ENCODE results near the gene IGF1R. TPM values are rescaled to one million over a fixed set of nuclear protein-coding genes. Genes with fewer than 3 reads are reported as not detected.

IGF1R gene
- total RNA-seq, 6 donors from 2014 or later, result 31.0 to 142 (median 63.8) TPM

DNA sequence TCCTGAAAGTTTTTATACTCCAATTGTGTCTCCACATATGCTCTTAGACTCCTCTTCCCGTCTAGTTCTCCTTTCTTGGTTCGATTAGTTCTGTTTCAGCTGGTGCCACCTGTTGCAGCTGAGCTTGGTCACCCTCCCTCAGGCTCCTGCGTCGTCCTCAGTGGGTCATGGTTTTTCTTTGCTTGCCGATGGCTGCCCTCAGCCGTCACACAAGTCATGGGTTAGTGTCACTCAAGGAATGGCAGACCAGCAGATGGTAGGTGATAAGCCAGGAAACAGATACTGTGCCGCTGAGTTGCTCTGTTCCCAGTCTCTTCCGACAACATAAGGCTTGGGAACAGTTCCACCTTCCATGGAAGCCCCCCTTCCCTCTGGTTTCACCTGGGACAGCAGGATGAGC lies 109.9 kb downstream of the IGF1R start:
- DNase-seq (no peak), ATAC-seq (ENCODE audit: low FRiP score in 2 of 2) (no peak)
- H3K4me3 ChIP-seq, result no peak overlapping the region
- no peaks in the 10 kb centered on the region for H3K27me3 ChIP-seq
- H3K9me3 ChIP-seq, result no peaks in the 10 kb centered on the region
- peaks cover 18 to 36% (median 26%) of the 10 kb centered on the region in 4 donors for H3K4me1 ChIP-seq
- TF ChIP-seq POLR2A (IDR thresholded peaks at IDR 0.05) (no peak), EP300 (IDR thresholded peaks at IDR 0.05) (no peak), POLR2AphosphoS5 (IDR thresholded peaks at IDR 0.05) (no peak)
- TF ChIP-seq, protein P1, sequence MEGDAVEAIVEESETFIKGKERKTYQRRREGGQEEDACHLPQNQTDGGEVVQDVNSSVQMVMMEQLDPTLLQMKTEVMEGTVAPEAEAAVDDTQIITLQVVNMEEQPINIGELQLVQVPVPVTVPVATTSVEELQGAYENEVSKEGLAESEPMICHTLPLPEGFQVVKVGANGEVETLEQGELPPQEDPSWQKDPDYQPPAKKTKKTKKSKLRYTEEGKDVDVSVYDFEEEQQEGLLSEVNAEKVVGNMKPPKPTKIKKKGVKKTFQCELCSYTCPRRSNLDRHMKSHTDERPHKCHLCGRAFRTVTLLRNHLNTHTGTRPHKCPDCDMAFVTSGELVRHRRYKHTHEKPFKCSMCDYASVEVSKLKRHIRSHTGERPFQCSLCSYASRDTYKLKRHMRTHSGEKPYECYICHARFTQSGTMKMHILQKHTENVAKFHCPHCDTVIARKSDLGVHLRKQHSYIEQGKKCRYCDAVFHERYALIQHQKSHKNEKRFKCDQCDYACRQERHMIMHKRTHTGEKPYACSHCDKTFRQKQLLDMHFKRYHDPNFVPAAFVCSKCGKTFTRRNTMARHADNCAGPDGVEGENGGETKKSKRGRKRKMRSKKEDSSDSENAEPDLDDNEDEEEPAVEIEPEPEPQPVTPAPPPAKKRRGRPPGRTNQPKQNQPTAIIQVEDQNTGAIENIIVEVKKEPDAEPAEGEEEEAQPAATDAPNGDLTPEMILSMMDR (IDR thresholded peaks at IDR 0.05), result no peak
- no peaks in the 10 kb centered on the region for H3K36me3 ChIP-seq
- WGBS, 2 donors, result 49 to 62% methylated on average over 8 of the region's 8 CpGs
- no peak overlapping the region for H3K27ac ChIP-seq

GRCh38 chr15:98759277-98759676 lies 110.9 kb downstream of the IGF1R start:
- DNase-seq (no peak), ATAC-seq (ENCODE audit: low FRiP score in 2 of 2) (no peak)
- no peak overlapping the region for H3K4me3 ChIP-seq
- no peaks in the 10 kb centered on the region for H3K9me3 ChIP-seq
- H3K27ac ChIP-seq, result no peak overlapping the region
- peaks cover 14 to 36% (median 25%) of the 10 kb centered on the region in 4 donors for H3K4me1 ChIP-seq
- TF ChIP-seq, protein P1 (IDR thresholded peaks at IDR 0.05), result no peak
- TF ChIP-seq POLR2AphosphoS5 (IDR thresholded peaks at IDR 0.05) (no peak), POLR2A (IDR thresholded peaks at IDR 0.05) (no peak), EP300 (IDR thresholded peaks at IDR 0.05) (no peak)
- WGBS, 2 donors, result 87% methylated on average over 3 of the region's 3 CpGs
- no peaks in the 10 kb centered on the region for H3K36me3 ChIP-seq
- no peaks in the 10 kb centered on the region for H3K27me3 ChIP-seq

GRCh38 chr15:98760112-98760826 lies 111.9 kb downstream of the IGF1R start:
- 58 to 68% methylated on average over 9 of the region's 9 CpGs for WGBS, 2 donors
- no peak for TF ChIP-seq EP300 (IDR thresholded peaks at IDR 0.05)
- ATAC-seq (ENCODE audit: low FRiP score in 2 of 2) (peak in 1 of 2 donors; percentile 82), DNase-seq (peak; percentile 43 to 46)
- no peak overlapping the region for H3K27ac ChIP-seq
- H3K27me3 ChIP-seq, result no peaks in the 10 kb centered on the region
- H3K36me3 ChIP-seq, result no peaks in the 10 kb centered on the region
- peaks cover 8 to 27% (median 21%) of the 10 kb centered on the region in 4 donors for H3K4me1 ChIP-seq
- H3K9me3 ChIP-seq, result no peaks in the 10 kb centered on the region
- H3K4me3 ChIP-seq, result no peak overlapping the region

- WGBS, 2 donors, result 87 to 93% methylated on average over 2 of the region's 2 CpGs
- DNase-seq (no peak), ATAC-seq (ENCODE audit: low FRiP score in 2 of 2) (no peak)
- Histone ChIP-seq H3K36me3 (no peaks in the 10 kb centered on the region), H3K9me3 (no peaks in the 10 kb centered on the region), H3K4me1 (peaks cover 8 to 30% (median 21%) of the 10 kb centered on the region in 4 donors), H3K4me3 (no peak overlapping the region), H3K27me3 (no peaks in the 10 kb centered on the region), H3K27ac (no peak overlapping the region)
- TF ChIP-seq, protein P1 (IDR thresholded peaks at IDR 0.05), result no peak
- no peak for TF ChIP-seq POLR2AphosphoS5 (IDR thresholded peaks at IDR 0.05)
- TF ChIP-seq EP300 (IDR thresholded peaks at IDR 0.05), result no peak
- TF ChIP-seq POLR2A (IDR thresholded peaks at IDR 0.05), result no peak
Measured at GRCh38 chr15:98760975-98761374, 112.6 kb downstream of the IGF1R start.

- ATAC-seq (ENCODE audit: low FRiP score in 2 of 2), result no peak
- peak overlapping the region in 1 of 4 donors; percentile 5 for H3K27ac ChIP-seq
- H3K36me3 ChIP-seq, result no peaks in the 10 kb centered on the region
- 34 to 64% methylated on average over 4 of the region's 4 CpGs for whole genome bisulfite sequencing, 2 donors
- no peak for DNase-seq
- TF ChIP-seq POLR2A (IDR thresholded peaks at IDR 0.05) (no peak), EP300 (IDR thresholded peaks at IDR 0.05) (no peak), POLR2AphosphoS5 (IDR thresholded peaks at IDR 0.05) (no peak)
- TF ChIP-seq, protein P1 (IDR thresholded peaks at IDR 0.05), result no peak
- peaks cover 8 to 30% (median 21%) of the 10 kb centered on the region in 4 donors for H3K4me1 ChIP-seq
- no peaks in the 10 kb centered on the region for H3K9me3 ChIP-seq
- no peaks in the 10 kb centered on the region for H3K27me3 ChIP-seq
- H3K4me3 ChIP-seq, result no peak overlapping the region
Measured at GRCh38 chr15:98763179-98763578, 114.8 kb downstream of the IGF1R start.
